ENCODE measurements around the gene KIF7.

KIF7 gene

DNA sequence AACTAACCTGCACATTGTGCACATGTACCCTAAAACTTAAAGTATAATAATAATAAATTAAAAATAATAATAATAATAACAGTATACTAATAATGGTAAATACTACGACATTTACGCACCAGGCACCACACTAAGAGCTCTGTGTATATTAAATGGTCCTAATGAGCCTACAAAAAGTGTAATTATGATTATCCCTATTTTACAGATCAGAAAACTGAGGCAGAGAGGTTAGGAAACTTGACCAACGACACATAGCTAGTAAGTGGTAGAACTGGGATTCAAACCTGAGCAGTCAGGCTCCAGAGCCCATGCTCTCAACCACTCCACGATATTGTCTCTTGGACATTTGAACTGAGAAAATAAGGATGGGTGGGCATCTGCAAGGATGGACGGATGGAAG lies 15.0 kb downstream of the KIF7 start:
- TF ChIP-seq, protein P1, sequence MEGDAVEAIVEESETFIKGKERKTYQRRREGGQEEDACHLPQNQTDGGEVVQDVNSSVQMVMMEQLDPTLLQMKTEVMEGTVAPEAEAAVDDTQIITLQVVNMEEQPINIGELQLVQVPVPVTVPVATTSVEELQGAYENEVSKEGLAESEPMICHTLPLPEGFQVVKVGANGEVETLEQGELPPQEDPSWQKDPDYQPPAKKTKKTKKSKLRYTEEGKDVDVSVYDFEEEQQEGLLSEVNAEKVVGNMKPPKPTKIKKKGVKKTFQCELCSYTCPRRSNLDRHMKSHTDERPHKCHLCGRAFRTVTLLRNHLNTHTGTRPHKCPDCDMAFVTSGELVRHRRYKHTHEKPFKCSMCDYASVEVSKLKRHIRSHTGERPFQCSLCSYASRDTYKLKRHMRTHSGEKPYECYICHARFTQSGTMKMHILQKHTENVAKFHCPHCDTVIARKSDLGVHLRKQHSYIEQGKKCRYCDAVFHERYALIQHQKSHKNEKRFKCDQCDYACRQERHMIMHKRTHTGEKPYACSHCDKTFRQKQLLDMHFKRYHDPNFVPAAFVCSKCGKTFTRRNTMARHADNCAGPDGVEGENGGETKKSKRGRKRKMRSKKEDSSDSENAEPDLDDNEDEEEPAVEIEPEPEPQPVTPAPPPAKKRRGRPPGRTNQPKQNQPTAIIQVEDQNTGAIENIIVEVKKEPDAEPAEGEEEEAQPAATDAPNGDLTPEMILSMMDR (IDR thresholded peaks at IDR 0.05; ENCODE audit: low read depth, low read length): no peak
- DNase-seq (ENCODE audit: low read depth in 2 of 2): no peak
- H3K4me3 ChIP-seq (replicated peaks in 1 of 2; ENCODE audit: low read depth in 2 of 2, low read length in 2 of 2): no peak overlapping the region

DNA sequence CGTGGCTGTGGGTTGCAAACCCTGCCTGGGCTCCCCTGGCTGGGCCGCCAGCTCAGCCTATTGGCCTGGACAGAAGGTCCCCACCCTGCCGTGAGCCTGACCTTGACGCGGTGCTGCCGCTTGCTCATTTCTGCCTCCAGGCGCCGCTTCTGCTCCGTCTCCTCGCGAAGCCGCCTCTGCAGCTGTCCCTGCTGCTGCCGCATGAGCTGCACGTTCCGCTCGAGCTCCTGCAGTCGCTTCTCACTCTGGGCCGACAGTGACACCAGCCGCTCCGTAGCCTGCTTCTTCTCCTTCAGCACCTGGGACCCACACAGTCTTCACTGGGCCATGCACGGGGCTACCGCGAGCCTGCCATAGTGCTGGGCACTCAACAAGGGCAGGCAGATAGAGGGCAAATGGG lies 21.7 kb downstream of the KIF7 start:
- no peak for DNase-seq (ENCODE audit: low read depth in 2 of 2)
- no peak overlapping the region for H3K4me3 ChIP-seq (replicated peaks in 1 of 2; ENCODE audit: low read depth in 2 of 2, low read length in 2 of 2)
- TF ChIP-seq, protein P1 (IDR thresholded peaks at IDR 0.05; ENCODE audit: low read depth, low read length): no peak

DNA sequence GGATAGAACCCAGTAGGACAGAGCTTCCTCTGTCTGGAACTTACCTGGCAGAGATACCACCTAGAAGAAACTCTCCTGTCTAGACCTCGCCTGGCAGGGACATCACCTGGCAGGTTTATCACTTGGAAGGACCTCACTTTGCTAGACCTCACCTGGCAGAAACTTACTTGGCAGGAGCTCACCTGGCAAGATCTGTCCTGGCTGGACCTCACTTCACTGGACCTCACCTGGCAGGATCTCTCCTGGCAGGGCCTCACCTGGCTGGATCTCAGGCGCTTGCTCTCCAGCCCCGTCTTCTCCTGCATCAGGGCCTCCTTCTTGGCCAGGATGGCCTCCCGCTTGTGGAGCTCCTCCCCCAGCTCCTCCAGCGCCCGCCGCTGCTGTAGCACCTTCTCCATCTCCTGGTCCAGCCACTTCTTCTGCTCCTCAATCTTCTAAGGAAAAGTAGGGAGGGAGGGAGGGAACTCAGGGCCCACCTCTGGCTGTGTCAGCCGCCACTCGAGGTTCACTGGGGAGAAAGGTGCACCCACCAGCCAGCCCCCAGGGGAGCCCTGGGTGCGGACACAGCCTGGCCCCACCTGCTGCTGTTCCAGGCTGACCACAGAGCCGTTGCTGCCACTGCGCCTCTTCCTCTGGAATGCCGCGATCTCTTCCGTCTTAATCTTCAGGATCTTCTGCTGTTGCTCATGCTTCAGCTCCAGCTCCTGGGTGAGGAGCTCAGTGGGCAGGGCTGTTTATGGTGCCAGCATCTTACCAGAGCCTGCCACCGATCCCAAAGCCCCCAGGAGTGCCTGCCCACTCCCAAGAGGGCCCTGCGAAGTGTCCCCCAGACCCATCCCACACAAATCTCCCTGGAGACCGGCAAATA lies 22.5 kb downstream of the KIF7 start:
- H3K4me3 ChIP-seq (replicated peaks in 1 of 2; ENCODE audit: low read depth in 2 of 2, low read length in 2 of 2): no peak overlapping the region
- no peak for DNase-seq (ENCODE audit: low read depth in 2 of 2)
- TF ChIP-seq, protein P1 (IDR thresholded peaks at IDR 0.05; ENCODE audit: low read depth, low read length): no peak

DNA sequence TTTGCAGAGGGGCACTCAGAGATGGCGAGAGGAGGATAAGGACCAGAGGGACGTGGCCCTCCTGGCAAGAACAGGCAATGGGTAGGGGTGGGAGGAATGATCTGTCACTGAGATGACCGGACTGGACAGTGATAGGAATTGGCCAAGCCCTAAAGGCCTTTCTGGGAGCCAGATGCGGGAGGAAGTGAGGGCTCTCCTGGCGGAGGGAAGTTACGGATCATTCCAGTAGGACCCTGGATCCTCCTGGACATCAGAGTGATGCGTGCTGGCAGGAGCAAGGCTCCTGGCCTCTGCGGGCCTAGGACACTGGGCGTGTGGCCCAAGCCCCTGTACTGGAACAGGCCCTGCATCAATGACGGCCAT lies 23.4 kb downstream of the KIF7 start:
- TF ChIP-seq, protein P1 (IDR thresholded peaks at IDR 0.05; ENCODE audit: low read depth, low read length): no peak
- no peak overlapping the region for H3K4me3 ChIP-seq (replicated peaks in 1 of 2; ENCODE audit: low read depth in 2 of 2, low read length in 2 of 2)
- no peak for DNase-seq (ENCODE audit: low read depth in 2 of 2)

DNA sequence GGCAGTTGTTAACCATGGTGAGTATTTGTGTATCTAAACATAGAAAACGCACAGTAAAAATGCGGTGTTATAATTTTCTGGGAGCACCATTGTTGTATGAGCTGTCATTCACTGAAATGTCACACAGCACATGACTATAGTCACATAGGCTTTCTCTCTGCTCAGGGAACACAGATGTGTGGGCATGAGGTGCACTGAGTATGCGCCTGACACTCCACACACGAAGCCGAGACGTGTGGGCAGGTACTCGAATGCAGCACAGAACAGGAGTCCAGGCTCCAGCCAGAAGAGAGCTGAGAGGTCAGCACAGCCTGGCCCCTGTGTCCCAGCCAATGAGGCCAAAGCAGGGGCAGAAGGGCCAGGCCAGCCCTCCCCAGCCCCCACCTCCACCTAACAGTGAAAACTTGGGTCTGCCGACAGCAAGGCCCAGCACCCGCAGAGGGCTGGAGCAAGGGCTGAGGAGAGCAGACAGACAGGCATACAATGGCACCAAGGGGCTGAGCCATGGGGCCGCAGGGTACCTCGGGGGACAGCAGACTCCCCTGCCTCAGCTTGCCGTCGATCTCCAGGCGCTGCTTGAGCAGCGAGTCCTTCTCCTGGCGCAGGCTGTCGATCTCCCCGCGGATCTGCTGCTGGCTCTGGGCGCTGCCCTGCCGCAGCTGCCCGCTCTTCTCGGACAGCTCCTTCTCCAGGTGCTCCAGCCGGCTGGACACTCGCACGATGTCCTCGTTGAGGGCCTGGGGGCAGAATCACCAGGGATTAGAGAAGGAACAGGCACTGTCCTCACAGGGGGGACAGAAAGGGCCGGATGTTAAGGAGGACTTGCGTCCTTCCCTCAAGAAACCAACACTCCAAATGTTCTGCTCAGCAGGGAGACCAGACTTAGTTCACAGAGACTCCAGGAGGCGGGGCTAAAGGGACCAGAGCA lies 24.0 kb downstream of the KIF7 start:
- TF ChIP-seq, protein P1 (IDR thresholded peaks at IDR 0.05; ENCODE audit: low read depth, low read length): no peak
- no peak overlapping the region for H3K4me3 ChIP-seq (replicated peaks in 1 of 2; ENCODE audit: low read depth in 2 of 2, low read length in 2 of 2)
- no peak for DNase-seq (ENCODE audit: low read depth in 2 of 2)

DNA sequence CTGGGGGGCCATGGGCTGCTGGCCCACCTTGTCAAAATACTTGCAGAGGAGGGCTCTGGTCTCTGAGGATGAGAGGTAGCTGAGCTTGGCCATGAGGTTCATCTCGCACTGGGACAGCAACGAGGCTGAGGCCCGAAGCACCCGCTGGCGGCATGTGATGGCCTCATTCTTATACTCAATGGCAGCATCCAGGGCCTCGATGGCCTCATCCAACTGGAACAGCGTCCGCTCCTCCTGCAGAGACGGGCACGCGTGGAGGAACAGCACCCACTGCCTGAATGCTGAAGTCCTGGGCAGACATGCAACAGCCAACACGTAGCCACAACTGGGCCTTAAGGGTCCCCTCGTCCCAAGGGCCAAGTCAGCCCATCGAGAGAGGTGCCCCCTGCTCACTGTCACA lies 25.0 kb downstream of the KIF7 start:
- TF ChIP-seq, protein P1 (IDR thresholded peaks at IDR 0.05; ENCODE audit: low read depth, low read length): no peak
- no peak overlapping the region for H3K4me3 ChIP-seq (replicated peaks in 1 of 2; ENCODE audit: low read depth in 2 of 2, low read length in 2 of 2)
- no peak for DNase-seq (ENCODE audit: low read depth in 2 of 2)

Data from cardiac fibroblast (primary cell).